CD4-positive, alpha-beta T cell treated with Interleukin-4 for 4 hours (primary cell): ENCODE results near the gene RFTN2.

ENCODE experiments used
- DNase-seq: peaks from one replicate; pipeline ENCODE4 v3.0.0-alpha.2; 2020

Gene RFTN2

DNA sequence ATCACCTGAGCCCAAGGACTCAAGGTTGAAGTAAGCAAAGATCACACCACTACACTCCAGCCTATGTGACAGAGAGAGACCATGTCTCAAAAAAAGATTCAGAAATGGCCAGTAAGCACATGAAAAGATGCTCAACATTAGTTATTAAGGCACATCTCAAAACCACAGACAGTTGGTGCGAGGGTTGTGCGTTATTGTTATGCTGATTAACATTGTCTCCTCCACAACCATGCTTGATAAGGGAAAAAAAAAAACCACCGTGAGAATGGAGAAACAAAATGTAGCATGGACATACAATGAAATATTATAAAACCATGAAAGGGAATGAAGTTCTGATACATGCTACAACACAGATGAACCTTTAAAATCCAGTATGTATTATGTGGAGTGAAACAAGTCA is 132.2 kb downstream of the RFTN2 start:
- no peak for DNase-seq

DNA sequence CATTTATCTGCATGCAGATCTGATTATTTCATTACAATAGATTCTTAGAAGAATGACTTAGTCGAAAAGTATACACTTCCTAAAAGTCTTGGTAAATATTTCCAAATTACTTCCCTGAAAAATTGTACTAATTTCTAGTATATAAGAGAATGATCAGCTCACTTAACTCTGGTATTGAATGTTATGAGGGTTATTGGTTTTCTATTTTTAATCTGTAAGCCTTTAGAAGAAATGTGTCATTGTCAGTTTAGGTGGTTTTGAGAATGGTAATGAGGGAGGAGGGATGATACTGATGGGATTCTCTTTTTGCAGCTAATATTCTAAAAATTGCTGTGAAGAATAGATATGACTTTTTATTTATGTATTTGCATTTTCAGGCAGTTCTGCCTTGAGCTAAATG is 135.7 kb downstream of the RFTN2 start:
- no peak for DNase-seq

DNA sequence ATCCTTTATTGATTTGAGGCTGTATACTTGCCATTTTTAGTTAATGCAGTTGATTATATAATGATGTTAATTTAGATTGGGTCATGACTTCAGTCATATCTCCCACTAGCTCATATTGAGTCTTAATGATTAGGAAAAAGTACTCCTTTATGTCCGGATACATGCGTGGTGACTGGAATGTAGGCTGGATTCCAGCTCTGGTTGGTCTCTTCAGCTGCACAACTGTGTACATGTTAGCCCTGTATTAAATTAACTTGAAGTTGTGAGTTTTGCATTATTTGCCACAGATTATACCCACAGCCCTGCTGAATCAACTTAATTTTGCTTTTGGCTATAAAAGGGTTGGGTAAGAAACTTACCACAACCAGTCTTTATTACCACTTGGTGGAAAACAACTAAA is 137.0 kb downstream of the RFTN2 start:
- DNase-seq = no peak
